ENCODE data around the gene TMEM187. TPM values are rescaled to one million over a fixed set of nuclear protein-coding genes. Genes with fewer than 3 reads are reported as not detected.
A peak's percentile ranks its signal among the peaks of the same experiment; 100 is the strongest.

Gene TMEM187
- total RNA-seq, 1 donor from 2014 or later = 5.3 TPM

DNA sequence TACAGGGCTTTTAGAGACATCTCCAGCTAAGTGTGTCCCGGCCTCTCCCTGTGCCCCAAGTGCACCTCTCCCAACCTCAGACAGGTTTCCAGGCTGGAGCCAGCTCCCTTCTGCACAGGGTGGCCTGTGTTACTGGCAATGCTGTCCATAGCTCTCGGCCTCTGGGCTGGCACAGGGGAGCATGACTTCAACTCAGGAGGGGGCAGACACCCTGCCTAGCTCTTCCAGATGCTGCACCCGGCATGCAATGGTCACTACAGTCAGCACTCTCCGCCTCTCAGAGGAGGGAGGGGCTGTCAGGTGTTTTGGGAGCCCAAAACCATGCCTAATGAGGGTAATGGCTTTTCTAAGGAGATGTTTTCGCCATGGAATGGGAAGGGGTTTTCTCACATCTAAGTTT lies 49.6 kb downstream of the TMEM187 start:
- Histone ChIP-seq H3K36me3 (ENCODE audit: control insufficient read depth, insufficient read depth, low read length) (peaks cover 3% of the 10 kb centered on the region), H3K4me3 (ENCODE audit: low read depth, low read length) (no peak overlapping the region), H3K27me3 (ENCODE audit: control insufficient read depth, insufficient read depth, low read length) (no peaks in the 10 kb centered on the region)
- FAIRE-seq = no peak
- TF ChIP-seq, protein P1, sequence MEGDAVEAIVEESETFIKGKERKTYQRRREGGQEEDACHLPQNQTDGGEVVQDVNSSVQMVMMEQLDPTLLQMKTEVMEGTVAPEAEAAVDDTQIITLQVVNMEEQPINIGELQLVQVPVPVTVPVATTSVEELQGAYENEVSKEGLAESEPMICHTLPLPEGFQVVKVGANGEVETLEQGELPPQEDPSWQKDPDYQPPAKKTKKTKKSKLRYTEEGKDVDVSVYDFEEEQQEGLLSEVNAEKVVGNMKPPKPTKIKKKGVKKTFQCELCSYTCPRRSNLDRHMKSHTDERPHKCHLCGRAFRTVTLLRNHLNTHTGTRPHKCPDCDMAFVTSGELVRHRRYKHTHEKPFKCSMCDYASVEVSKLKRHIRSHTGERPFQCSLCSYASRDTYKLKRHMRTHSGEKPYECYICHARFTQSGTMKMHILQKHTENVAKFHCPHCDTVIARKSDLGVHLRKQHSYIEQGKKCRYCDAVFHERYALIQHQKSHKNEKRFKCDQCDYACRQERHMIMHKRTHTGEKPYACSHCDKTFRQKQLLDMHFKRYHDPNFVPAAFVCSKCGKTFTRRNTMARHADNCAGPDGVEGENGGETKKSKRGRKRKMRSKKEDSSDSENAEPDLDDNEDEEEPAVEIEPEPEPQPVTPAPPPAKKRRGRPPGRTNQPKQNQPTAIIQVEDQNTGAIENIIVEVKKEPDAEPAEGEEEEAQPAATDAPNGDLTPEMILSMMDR (IDR thresholded peaks at IDR 0.05; ENCODE audit: insufficient read depth, low read length, severe bottlenecking) = no peak
- DNase-seq (ENCODE audit: low read depth) = no peak

DNA sequence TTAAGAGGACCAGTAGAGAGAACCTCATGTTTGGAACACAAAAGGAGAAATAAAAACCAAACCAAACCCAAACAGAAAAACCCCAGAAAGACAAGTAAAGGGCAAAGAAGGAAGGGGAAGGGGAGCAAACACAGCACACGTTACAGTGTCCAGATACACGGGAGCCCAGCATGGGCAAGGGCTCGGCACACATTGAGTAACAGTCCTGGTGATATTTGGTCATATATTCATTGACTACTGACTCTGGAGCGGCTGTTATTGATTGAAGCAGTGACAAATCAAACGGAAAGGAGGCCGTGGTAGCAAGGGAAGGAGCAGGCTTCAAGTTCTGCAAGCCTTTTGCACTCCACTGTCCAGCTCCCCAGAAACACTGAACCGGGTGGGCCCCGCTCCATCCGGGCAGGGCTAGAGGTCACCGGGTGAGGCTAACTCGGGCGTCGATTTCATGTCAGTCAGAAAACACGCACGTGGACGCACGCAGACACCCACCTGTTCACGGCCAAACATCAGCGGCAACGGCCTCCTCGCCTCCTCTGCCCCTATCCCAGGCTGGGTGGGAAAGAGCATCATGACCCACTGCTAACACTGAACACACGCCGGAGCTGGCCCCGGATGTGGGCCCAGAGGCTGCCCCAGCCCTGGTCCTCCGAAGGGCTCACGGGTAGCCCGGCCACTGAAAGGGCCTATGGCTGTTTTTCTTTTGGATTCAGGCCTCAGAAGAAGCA lies 50.9 kb downstream of the TMEM187 start:
- no peak for DNase-seq (ENCODE audit: low read depth)
- Histone ChIP-seq H3K4me3 (ENCODE audit: low read depth, low read length) (no peak overlapping the region), H3K36me3 (ENCODE audit: control insufficient read depth, insufficient read depth, low read length) (no peaks in the 10 kb centered on the region), H3K27me3 (ENCODE audit: control insufficient read depth, insufficient read depth, low read length) (no peaks in the 10 kb centered on the region)
- FAIRE-seq = no peak
- TF ChIP-seq, protein P1 (IDR thresholded peaks at IDR 0.05; ENCODE audit: insufficient read depth, low read length, severe bottlenecking) = no peak

DNA sequence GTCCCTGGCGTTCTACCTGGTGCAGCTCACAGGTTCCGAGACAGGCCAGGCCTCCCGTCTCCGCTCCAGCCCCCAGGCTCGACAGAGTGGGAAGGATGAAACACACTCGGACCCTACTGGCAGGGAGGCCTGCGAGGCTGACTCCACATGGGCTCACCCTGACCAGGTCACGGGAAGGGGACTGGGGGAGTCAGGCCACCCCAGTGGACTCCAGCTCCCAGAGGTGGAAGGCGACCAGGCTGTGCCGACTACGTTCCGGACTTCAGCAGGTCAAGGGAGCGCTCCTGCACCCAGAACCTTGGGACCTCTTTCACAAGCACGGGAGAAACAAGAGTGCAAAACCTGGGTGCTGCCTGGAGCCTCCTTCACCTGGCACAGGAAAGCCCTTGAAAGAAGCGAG lies 51.7 kb downstream of the TMEM187 start:
- no peak overlapping the region for H3K4me3 ChIP-seq (ENCODE audit: low read depth, low read length)
- H3K36me3 ChIP-seq (ENCODE audit: control insufficient read depth, insufficient read depth, low read length) = no peaks in the 10 kb centered on the region
- TF ChIP-seq, protein P1 (IDR thresholded peaks at IDR 0.05; ENCODE audit: insufficient read depth, low read length, severe bottlenecking) = no peak
- FAIRE-seq = no peak
- no peaks in the 10 kb centered on the region for H3K27me3 ChIP-seq (ENCODE audit: control insufficient read depth, insufficient read depth, low read length)
- no peak for DNase-seq (ENCODE audit: low read depth)

DNA sequence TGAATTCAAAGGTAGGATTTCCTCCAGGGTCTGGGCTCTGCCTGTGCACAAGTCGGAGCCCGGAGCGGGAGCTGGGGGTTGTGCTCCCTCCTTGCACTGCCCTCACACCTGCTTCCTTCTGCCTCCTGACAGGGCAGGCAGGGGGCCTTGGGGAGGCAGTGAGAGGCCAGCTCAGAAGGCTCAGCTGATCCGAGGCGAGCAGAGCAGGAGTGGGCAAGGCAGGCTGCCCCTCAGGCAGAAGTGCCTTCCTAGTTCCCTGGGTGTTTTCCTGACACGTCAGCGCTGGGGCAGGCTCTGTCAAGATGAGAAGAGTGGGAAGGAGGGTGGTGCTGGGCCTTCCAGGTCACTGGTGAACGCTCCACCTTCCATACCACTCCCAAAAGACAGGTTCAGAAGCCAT lies 52.7 kb downstream of the TMEM187 start:
- Histone ChIP-seq H3K27me3 (ENCODE audit: control insufficient read depth, insufficient read depth, low read length) (no peaks in the 10 kb centered on the region), H3K4me3 (ENCODE audit: low read depth, low read length) (no peak overlapping the region), H3K36me3 (ENCODE audit: control insufficient read depth, insufficient read depth, low read length) (peaks cover 2% of the 10 kb centered on the region)
- FAIRE-seq (peak; percentile 87), DNase-seq (ENCODE audit: low read depth) (peak; percentile 50)
- TF ChIP-seq, protein P1 (IDR thresholded peaks at IDR 0.05; ENCODE audit: insufficient read depth, low read length, severe bottlenecking) = no peak

DNA sequence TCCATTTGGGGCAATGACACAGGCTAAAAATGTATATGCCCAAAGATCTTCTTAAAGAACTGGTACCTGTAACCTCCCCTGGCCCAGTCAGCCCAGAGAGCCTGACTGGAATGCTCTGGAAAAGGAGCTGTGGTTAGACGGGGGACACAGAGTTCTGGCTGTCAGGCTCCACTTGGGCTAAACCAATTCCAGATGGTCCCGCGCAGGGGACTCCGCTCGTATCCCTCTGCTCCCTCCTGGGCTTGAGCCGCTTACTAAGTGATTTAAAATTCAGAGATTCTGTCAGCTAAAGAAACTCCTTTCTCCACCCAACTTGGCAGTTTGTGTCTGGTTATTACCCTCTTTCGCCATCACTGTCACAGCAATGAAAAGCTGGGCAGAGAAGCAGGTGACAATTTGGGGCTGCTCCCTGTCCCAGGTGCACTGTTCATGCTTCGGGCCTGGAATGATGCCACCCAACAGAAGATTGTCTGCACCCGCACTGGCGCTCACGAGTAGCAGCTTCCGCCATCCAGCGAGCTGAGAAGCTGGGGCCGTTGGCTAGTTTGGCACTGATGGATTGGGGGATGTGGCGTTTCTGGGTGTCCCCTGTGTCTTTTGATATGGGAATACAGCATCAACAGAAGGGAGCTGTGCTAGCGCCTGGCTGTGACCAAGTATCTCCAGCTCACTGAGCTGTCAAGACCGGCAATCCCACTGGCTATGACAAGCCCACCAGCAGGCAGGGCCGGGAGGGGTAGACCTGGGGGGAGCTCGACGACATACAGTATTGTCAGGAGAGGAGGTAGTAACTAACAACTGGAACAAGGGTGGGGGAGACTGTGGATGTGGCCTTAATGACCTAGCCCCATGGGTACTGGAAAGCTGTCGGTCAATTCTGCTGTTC lies 53.8 kb downstream of the TMEM187 start:
- FAIRE-seq = no peak
- Histone ChIP-seq H3K27me3 (ENCODE audit: control insufficient read depth, insufficient read depth, low read length) (no peaks in the 10 kb centered on the region), H3K4me3 (ENCODE audit: low read depth, low read length) (no peak overlapping the region), H3K36me3 (ENCODE audit: control insufficient read depth, insufficient read depth, low read length) (peaks cover 2% of the 10 kb centered on the region)
- TF ChIP-seq, protein P1 (IDR thresholded peaks at IDR 0.05; ENCODE audit: insufficient read depth, low read length, severe bottlenecking) = no peak
- no peak for DNase-seq (ENCODE audit: low read depth)

All from bronchial epithelial cell (primary cell).